HCT116 (cell line): Measurements from ENCODE around the gene MTPN. TPM values are rescaled to one million over a fixed set of nuclear protein-coding genes. Genes with fewer than 3 reads are reported as not detected.

Experiments
- ATAC-seq: fragments of 200-7000 bp; cut with Tn5 transposase; 2 replicates; pipeline ENCODE4 v1.9.1; 2020; ENCODE audit warnings: mild to moderate bottlenecking, moderate library complexity
- BruUV-seq: library from RNA; stranded (reverse); fragments of 400-500 nt; replicated peaks from 2 replicates; lab custom pipeline; 2021; lab: Mats Ljungman, UMichigan
- CTCF ChIA-PET: fragments of 300-600 bp; sonication (Branson Sonifier 250); formaldehyde crosslinking; loops from one replicate; lab custom pipeline; 2021; ENCODE audit warnings: antibody characterized with exemption; lab: Charles Lee
- POLR2A ChIA-PET: fragments of 300-600, 350-600 bp; sonication (Branson Sonifier 250); formaldehyde crosslinking; loops from one replicate; lab custom pipeline; 2021; ENCODE audit warnings: antibody characterized with exemption; lab: Charles Lee
- RAD21 ChIA-PET, 2 experiments: fragments of 300-600 bp; sonication (Branson Sonifier 250); formaldehyde crosslinking; loops; one replicate each; lab custom pipeline; 2023; ENCODE audit warnings: low total read pairs in 2 of 2; ENCODE audit not compliant: uncharacterized antibody in 2 of 2, unreplicated experiment in 2 of 2, low non-redundant PET in 1 of 2; lab: Charles Lee
- DNase-seq: peaks from one replicate; pipeline ENCODE4 v3.0.0-alpha.2; 2010; ENCODE audit warnings: low read depth, low spot score
- H2AFZ ChIP-seq: fragments of 200-600 bp; shearing (Covaris generic), sonication (generic); 2 replicates; pipeline ENCODE4 v1.6.1; 2017; ENCODE audit warnings: low read depth, mixed run types, mixed read lengths, antibody characterized with exemption, low read length; ENCODE audit not compliant: poor library complexity, severe bottlenecking
- H3K27ac ChIP-seq: 2 replicates; pipeline ENCODE4 v1.5.1; 2012; ENCODE audit warnings: low read depth, low read length
- H3K27me3 ChIP-seq: fragments of 200-600 bp; sonication (generic); 2 replicates; pipeline ENCODE4 v1.6.1; 2016; ENCODE audit warnings: mixed run types, low read length, mixed read lengths; ENCODE audit not compliant: insufficient read depth
- H3K36me3 ChIP-seq, 2 experiments: fragments of 200-500 bp in 1 of 2; fragments of 200-600 bp in 1 of 2; sonication (Bioruptor generic) in 1 of 2; sonication (generic) in 1 of 2; 2 replicates each; pipeline versions ENCODE4 v1.5.1 to v1.6.1; 2014 to 2016; ENCODE audit warnings: low read length in 2 of 2, inconsistent platforms in 1 of 2, mixed read lengths in 1 of 2, mixed run types in 1 of 2; ENCODE audit not compliant: insufficient read depth in 2 of 2, control insufficient read depth in 1 of 2
- H3K4me1 ChIP-seq, 2 experiments: fragments of 200-600 bp in 1 of 2; sonication (generic) in 1 of 2; 2 replicates each; pipeline versions ENCODE4 v1.5.1 to v1.6.1; 2012 to 2017; ENCODE audit warnings: low read length in 2 of 2, inconsistent platforms in 1 of 2, mild to moderate bottlenecking in 1 of 2, mixed read lengths in 1 of 2, mixed run types in 1 of 2, moderate library complexity in 1 of 2; ENCODE audit not compliant: insufficient read depth in 2 of 2, control insufficient read depth in 1 of 2
- H3K4me2 ChIP-seq: fragments of 200-600 bp; sonication (generic); 2 replicates; pipeline ENCODE4 v1.6.1; 2017; ENCODE audit warnings: mixed run types, low read length, mixed read lengths
- H3K4me3 ChIP-seq, 2 experiments: fragments of 200-600 bp in 1 of 2; sonication (generic) in 1 of 2; replicated peaks in 1 of 2; 2 replicates each; pipeline ENCODE4 v1.5.1; 2011 to 2016; ENCODE audit warnings: low read length in 2 of 2, control low read depth in 1 of 2, low read depth in 1 of 2, mild to moderate bottlenecking in 1 of 2, mixed read lengths in 1 of 2, mixed run types in 1 of 2
- H3K79me2 ChIP-seq: fragments of 200-600 bp; sonication (generic); 2 replicates; pipeline ENCODE4 v1.6.1; 2017; ENCODE audit warnings: mild to moderate bottlenecking, mixed run types, low read length, moderate library complexity, mixed read lengths; ENCODE audit not compliant: insufficient read depth
- H3K9ac ChIP-seq: fragments of 200-600 bp; sonication (generic); 2 replicates; pipeline ENCODE4 v1.6.1; 2016; ENCODE audit warnings: low read length, mixed read lengths
- H3K9me2 ChIP-seq: fragments of 200-600 bp; sonication (generic), shearing (Covaris generic); 2 replicates; pipeline ENCODE4 v1.6.1; 2017; ENCODE audit warnings: mixed run types, mild to moderate bottlenecking, moderate library complexity; ENCODE audit not compliant: insufficient read depth
- H3K9me3 ChIP-seq, 2 experiments: fragments of 200-500 bp in 1 of 2; fragments of 200-600 bp in 1 of 2; sonication (Bioruptor generic) in 1 of 2; sonication (generic) in 1 of 2; 2 replicates each; pipeline ENCODE4 v1.6.1; 2014 to 2017; ENCODE audit warnings: low read length in 2 of 2, mixed read lengths in 2 of 2, inconsistent platforms in 1 of 2, low read depth in 1 of 2, mild to moderate bottlenecking in 1 of 2, mixed run types in 1 of 2, moderate library complexity in 1 of 2; ENCODE audit not compliant: control insufficient read depth in 1 of 2, insufficient read depth in 1 of 2
- H4K20me1 ChIP-seq: fragments of 200-600 bp; sonication (generic), shearing (Covaris generic); 2 replicates; pipeline ENCODE4 v1.6.1; 2017; ENCODE audit warnings: mixed run types, mild to moderate bottlenecking, moderate library complexity; ENCODE audit not compliant: insufficient read depth
- EGR1 ChIP-seq: IDR thresholded peaks from 2 replicates; pipeline ENCODE4 v1.6.1; 2012; ENCODE audit warnings: low read depth
- EZH2 ChIP-seq: fragments of 200-600 bp; sonication (generic); IDR thresholded peaks from 2 replicates; pipeline ENCODE4 v1.6.1; 2017; ENCODE audit warnings: antibody characterized with exemption, mixed run types
- FOSL1 ChIP-seq: IDR thresholded peaks from 2 replicates; pipeline ENCODE4 v1.6.1; 2012; ENCODE audit warnings: low read depth
- JUND ChIP-seq: IDR thresholded peaks from 2 replicates; pipeline ENCODE4 v1.6.1; 2012
- SP1 ChIP-seq: IDR thresholded peaks from 2 replicates; pipeline ENCODE4 v1.6.1; 2012; ENCODE audit warnings: low read depth
- SRF ChIP-seq: IDR thresholded peaks from 2 replicates; pipeline ENCODE4 v1.6.1; 2012; ENCODE audit warnings: low read depth
- TCF7L2 ChIP-seq: IDR thresholded peaks from 2 replicates; pipeline ENCODE4 v1.7.0; 2011; ENCODE audit warnings: borderline replicate concordance, inconsistent platforms; ENCODE audit not compliant: insufficient read depth, insufficient read length; ENCODE audit errors: extremely low read depth
- YY1 ChIP-seq: IDR thresholded peaks from 2 replicates; pipeline ENCODE4 v1.6.1; 2011; ENCODE audit warnings: low read length, low read depth, moderate library complexity, mild to moderate bottlenecking; ENCODE audit not compliant: insufficient replicate concordance; ENCODE audit errors: extremely low read depth
- ZNF274 ChIP-seq: fragments of 200-500 bp; sonication (Bioruptor generic); IDR thresholded peaks from 2 replicates; pipeline ENCODE4 v1.6.1; 2014; ENCODE audit warnings: mild to moderate bottlenecking, low read depth, low read length, inconsistent platforms
- intact Hi-C: fragments of 100-400 bp; cut with micrococcal nuclease; formaldehyde crosslinking; loops from 2 replicates; pipeline ENCODE4 v1.10.0; 2022
- total RNA-seq: library from RNA; stranded (reverse); gene quantifications from one replicate; pipeline ENCODE4 v1.2.1, GENCODE V29; 2021; ENCODE audit not compliant: unreplicated experiment
- TF ChIP-seq, protein P1 (sequence below): IDR thresholded peaks from 2 replicates; pipeline ENCODE4 v1.6.1; 2012
- TF ChIP-seq, protein P2 (sequence below): IDR thresholded peaks from 2 replicates; pipeline ENCODE4 v1.6.1; 2012; ENCODE audit warnings: low read depth
- TF ChIP-seq, protein P3 (sequence below): IDR thresholded peaks from 2 replicates; pipeline ENCODE4 v1.6.1; 2012
- TF ChIP-seq, protein P4 (sequence below), 3 experiments: fragments of 200-600 bp in 1 of 3; sonication (generic) in 1 of 3; IDR thresholded peaks in 2 of 3; conservative IDR thresholded peaks in 1 of 3; 2 replicates each; pipeline ENCODE4 v1.5.1; 2012 to 2017; ENCODE audit warnings: low read depth in 2 of 3, low read length in 2 of 3, antibody characterized with exemption in 1 of 3, borderline replicate concordance in 1 of 3, control low read depth in 1 of 3, mild to moderate bottlenecking in 1 of 3, mixed read lengths in 1 of 3, mixed run types in 1 of 3, moderate library complexity in 1 of 3; ENCODE audit not compliant: insufficient read depth in 1 of 3

MTPN gene
- total RNA-seq, 1 experiment from 2014 or later, result 152 TPM

GRCh38 chr7:135950429-135950828 lies 26.7 kb downstream of the MTPN start:
- POLR2A ChIA-PET, result no interaction called here
- BruUV-seq, result no TSS peak
- Histone ChIP-seq H3K9me2 (no peaks in the 10 kb centered on the region), H4K20me1 (no peaks in the 10 kb centered on the region; the same call in 1 of the 2 replicates), H3K9ac (no peak overlapping the region), H3K27ac (no peak overlapping the region), H3K4me2 (no peak overlapping the region), H3K4me1 (no peaks in the 10 kb centered on the region), H3K9me3 (no peaks in the 10 kb centered on the region), H3K36me3 (peaks cover 7 to 15% of the 10 kb centered on the region in 2 experiments), H2AFZ (no peak overlapping the region), H3K27me3 (no peaks in the 10 kb centered on the region), H3K79me2 (peaks cover 92% of the 10 kb centered on the region), H3K4me3 (no peak overlapping the region)
- TF ChIP-seq, protein P1, sequence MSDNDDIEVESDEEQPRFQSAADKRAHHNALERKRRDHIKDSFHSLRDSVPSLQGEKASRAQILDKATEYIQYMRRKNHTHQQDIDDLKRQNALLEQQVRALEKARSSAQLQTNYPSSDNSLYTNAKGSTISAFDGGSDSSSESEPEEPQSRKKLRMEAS, result no peak
- no peak for TF ChIP-seq FOSL1
- RAD21 ChIA-PET, result no interaction called here
- DNase-seq (no peak), ATAC-seq (no peak)
- CTCF ChIA-PET, result no interaction called here
- intact Hi-C loops, result no loop called here

DNA sequence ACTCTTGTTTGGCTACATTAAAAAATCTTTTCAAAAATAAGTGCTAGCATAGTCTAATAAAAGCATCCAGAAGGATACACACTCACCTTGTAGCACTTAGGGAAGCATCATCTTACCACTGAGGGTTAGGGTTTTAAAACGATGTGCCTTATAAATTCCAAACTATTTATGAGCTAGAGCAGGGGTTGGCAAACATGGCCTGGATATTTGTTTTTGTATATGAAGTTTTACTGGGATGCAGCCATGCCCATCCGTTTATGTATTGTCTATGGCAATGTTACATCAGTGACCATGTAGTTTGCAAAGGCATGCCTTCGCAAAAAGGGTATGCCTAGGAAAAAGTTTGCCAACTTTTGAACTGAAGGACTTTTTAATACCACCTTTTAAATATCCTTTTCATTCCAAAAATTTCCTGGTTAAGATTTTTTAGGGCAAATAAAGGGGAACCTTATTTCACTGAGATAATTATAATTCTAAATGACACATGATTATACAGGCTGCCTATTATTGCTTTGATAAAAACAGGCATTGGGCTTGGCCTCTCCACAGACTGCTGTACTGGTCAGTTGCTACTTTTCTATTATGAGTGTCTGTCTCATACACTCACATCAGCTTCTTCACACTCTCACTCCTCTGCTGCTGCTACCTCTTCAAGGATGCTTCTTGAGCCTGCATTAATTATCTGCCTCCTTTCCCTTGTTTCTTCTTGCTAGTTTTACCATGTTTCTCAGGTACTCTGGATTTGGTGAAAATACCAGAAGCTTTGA lies 30.7 kb downstream of the MTPN start:
- ATAC-seq (no peak), DNase-seq (no peak)
- no TSS peak for BruUV-seq
- POLR2A ChIA-PET, result no interaction called here
- Histone ChIP-seq H3K27ac (no peak overlapping the region), H3K4me1 (no peaks in the 10 kb centered on the region), H3K9me2 (no peaks in the 10 kb centered on the region), H3K27me3 (no peaks in the 10 kb centered on the region), H3K36me3 (peaks cover 7 to 15% of the 10 kb centered on the region in 2 experiments), H4K20me1 (no peaks in the 10 kb centered on the region; the same call in 1 of the 2 replicates), H3K9me3 (no peaks in the 10 kb centered on the region), H3K9ac (no peak overlapping the region), H3K4me2 (no peak overlapping the region), H3K4me3 (no peak overlapping the region), H3K79me2 (peaks cover 72% of the 10 kb centered on the region), H2AFZ (no peak overlapping the region)
- CTCF ChIA-PET, result no interaction called here
- RAD21 ChIA-PET, result no interaction called here
- intact Hi-C loops, result no loop called here
- TF ChIP-seq YY1, result no peak
- TF ChIP-seq EGR1, result no peak
- TF ChIP-seq, protein P2, sequence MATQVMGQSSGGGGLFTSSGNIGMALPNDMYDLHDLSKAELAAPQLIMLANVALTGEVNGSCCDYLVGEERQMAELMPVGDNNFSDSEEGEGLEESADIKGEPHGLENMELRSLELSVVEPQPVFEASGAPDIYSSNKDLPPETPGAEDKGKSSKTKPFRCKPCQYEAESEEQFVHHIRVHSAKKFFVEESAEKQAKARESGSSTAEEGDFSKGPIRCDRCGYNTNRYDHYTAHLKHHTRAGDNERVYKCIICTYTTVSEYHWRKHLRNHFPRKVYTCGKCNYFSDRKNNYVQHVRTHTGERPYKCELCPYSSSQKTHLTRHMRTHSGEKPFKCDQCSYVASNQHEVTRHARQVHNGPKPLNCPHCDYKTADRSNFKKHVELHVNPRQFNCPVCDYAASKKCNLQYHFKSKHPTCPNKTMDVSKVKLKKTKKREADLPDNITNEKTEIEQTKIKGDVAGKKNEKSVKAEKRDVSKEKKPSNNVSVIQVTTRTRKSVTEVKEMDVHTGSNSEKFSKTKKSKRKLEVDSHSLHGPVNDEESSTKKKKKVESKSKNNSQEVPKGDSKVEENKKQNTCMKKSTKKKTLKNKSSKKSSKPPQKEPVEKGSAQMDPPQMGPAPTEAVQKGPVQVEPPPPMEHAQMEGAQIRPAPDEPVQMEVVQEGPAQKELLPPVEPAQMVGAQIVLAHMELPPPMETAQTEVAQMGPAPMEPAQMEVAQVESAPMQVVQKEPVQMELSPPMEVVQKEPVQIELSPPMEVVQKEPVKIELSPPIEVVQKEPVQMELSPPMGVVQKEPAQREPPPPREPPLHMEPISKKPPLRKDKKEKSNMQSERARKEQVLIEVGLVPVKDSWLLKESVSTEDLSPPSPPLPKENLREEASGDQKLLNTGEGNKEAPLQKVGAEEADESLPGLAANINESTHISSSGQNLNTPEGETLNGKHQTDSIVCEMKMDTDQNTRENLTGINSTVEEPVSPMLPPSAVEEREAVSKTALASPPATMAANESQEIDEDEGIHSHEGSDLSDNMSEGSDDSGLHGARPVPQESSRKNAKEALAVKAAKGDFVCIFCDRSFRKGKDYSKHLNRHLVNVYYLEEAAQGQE, result no peak
- TF ChIP-seq TCF7L2, result no peak
- TF ChIP-seq JUND, result no peak
- TF ChIP-seq SRF, result no peak
- TF ChIP-seq ZNF274, result no peak
- TF ChIP-seq, protein P3, sequence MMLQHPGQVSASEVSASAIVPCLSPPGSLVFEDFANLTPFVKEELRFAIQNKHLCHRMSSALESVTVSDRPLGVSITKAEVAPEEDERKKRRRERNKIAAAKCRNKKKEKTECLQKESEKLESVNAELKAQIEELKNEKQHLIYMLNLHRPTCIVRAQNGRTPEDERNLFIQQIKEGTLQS, result no peak
- TF ChIP-seq, protein P4, sequence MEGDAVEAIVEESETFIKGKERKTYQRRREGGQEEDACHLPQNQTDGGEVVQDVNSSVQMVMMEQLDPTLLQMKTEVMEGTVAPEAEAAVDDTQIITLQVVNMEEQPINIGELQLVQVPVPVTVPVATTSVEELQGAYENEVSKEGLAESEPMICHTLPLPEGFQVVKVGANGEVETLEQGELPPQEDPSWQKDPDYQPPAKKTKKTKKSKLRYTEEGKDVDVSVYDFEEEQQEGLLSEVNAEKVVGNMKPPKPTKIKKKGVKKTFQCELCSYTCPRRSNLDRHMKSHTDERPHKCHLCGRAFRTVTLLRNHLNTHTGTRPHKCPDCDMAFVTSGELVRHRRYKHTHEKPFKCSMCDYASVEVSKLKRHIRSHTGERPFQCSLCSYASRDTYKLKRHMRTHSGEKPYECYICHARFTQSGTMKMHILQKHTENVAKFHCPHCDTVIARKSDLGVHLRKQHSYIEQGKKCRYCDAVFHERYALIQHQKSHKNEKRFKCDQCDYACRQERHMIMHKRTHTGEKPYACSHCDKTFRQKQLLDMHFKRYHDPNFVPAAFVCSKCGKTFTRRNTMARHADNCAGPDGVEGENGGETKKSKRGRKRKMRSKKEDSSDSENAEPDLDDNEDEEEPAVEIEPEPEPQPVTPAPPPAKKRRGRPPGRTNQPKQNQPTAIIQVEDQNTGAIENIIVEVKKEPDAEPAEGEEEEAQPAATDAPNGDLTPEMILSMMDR (IDR thresholded peaks at IDR 0.05 in 2 of 3, conservative IDR thresholded peaks at IDR 0.05 in 1 of 3; ENCODE audit: borderline replicate concordance in 1 of 3, insufficient read depth in 1 of 3, low read depth in 2 of 3, low read length in 2 of 3), result no peak
- TF ChIP-seq, protein P1, result no peak
- TF ChIP-seq EZH2, result no peak
- TF ChIP-seq FOSL1, result no peak
- no peak for TF ChIP-seq SP1
